NCI-H2196 (cell line): ENCODE data around the gene MAD1L1.
"Not testable (repeated sequence)": the region's sequence is repeated elsewhere in the genome, so short reads cannot be mapped to it uniquely, and the experiment has no call there.

Experiments used
- DNase-seq: peaks from one replicate; lab custom pipeline; 2025; ENCODE audit not compliant: unreplicated experiment; lab: John Stamatoyannopoulos, UW

Gene MAD1L1

GRCh38 chr7:2180081-2180480 lies 52.7 kb downstream of the MAD1L1 start:
- DNase-seq = no peak

GRCh38 chr7:2175514-2175913 lies 57.2 kb downstream of the MAD1L1 start:
- no peak for DNase-seq

- no peak for DNase-seq
These were observed 57.7 kb downstream of the MAD1L1 start for GRCh38 chr7:2175091-2175490.

GRCh38 chr7:2173189-2173827 lies 59.4 kb downstream of the MAD1L1 start:
- no peak for DNase-seq

- DNase-seq = peak; percentile 80
These were observed 60.2 kb downstream of the MAD1L1 start for GRCh38 chr7:2172311-2173188.

- no peak for DNase-seq
These were observed 60.9 kb downstream of the MAD1L1 start for GRCh38 chr7:2171855-2172254.

- DNase-seq = no peak
These were observed 61.9 kb downstream of the MAD1L1 start for GRCh38 chr7:2170576-2171521.

- DNase-seq = no peak
These were observed 62.7 kb downstream of the MAD1L1 start for GRCh38 chr7:2169923-2170575.

GRCh38 chr7:2168615-2169311 lies 64.0 kb downstream of the MAD1L1 start:
- no peak for DNase-seq

GRCh38 chr7:2166625-2167280 lies 66.0 kb downstream of the MAD1L1 start:
- DNase-seq = no peak

- DNase-seq = no peak
These were observed 66.8 kb downstream of the MAD1L1 start for GRCh38 chr7:2165610-2166594.

- no peak for DNase-seq
These were observed 67.5 kb downstream of the MAD1L1 start for GRCh38 chr7:2165239-2165609.

GRCh38 chr7:2164646-2165045 lies 68.1 kb downstream of the MAD1L1 start:
- DNase-seq = no peak

- DNase-seq = no peak
These were observed 68.9 kb downstream of the MAD1L1 start for GRCh38 chr7:2163600-2164555.

GRCh38 chr7:2162959-2163358 lies 69.8 kb downstream of the MAD1L1 start:
- no peak for DNase-seq

GRCh38 chr7:2162004-2162902 lies 70.5 kb downstream of the MAD1L1 start:
- DNase-seq = not testable (repeated sequence)

GRCh38 chr7:2159176-2159520 lies 73.6 kb downstream of the MAD1L1 start:
- no peak for DNase-seq
